Measurements from ENCODE around the gene HES7.

The HES7 gene

DNA sequence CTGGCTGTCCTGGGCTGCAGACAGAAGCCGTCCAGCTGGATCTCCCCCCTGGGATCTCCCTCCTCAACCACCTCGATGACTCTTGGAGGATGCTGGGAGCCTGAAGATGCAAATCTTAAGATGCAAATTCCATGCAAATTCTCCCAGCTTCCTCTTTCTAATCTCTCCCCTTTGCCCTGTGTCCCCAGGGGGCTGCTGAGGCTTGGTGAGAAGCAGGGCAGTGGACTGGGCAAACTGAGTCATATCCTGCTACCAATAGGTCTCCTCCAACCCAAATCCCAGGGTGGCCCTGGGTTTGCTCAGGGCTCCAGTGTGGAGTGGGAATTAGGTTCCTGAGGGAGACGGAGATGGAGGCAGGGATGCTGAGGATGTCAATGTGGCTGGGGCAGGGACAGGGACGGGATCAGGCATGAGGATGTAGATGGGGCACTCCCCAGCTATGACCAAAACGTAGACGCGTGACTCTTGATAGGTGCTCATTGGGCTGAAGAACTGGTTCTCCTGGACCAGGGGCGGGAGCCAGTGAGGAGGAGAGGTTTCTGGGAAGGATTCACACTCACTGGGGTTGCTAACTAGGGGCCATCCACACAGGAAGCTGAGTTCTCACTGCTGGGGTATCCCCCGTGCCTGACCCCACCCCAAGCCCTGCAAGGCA lies 32.7 kb downstream of the HES7 start:
- H3K4me2 ChIP-seq (ENCODE audit: low read depth, low read length): no peak overlapping the region
- H3K4me1 ChIP-seq (ENCODE audit: low read length): no peaks in the 10 kb centered on the region
- no peak overlapping the region for H3K27ac ChIP-seq (ENCODE audit: low read length)
- H3K9me2 ChIP-seq (replicated peaks; ENCODE audit: insufficient read depth, low read length): no peaks in the 10 kb centered on the region
- no peaks in the 10 kb centered on the region for H3F3A ChIP-seq (ENCODE audit: insufficient read depth, low read length)
- no peak for TF ChIP-seq EZH2phosphoT487 (IDR thresholded peaks at IDR 0.05; ENCODE audit: low read length)
- no peak for TF ChIP-seq EZH2 (optimal IDR thresholded peaks at IDR 0.05; ENCODE audit: low read depth, low read length)
- TF ChIP-seq, protein P1, sequence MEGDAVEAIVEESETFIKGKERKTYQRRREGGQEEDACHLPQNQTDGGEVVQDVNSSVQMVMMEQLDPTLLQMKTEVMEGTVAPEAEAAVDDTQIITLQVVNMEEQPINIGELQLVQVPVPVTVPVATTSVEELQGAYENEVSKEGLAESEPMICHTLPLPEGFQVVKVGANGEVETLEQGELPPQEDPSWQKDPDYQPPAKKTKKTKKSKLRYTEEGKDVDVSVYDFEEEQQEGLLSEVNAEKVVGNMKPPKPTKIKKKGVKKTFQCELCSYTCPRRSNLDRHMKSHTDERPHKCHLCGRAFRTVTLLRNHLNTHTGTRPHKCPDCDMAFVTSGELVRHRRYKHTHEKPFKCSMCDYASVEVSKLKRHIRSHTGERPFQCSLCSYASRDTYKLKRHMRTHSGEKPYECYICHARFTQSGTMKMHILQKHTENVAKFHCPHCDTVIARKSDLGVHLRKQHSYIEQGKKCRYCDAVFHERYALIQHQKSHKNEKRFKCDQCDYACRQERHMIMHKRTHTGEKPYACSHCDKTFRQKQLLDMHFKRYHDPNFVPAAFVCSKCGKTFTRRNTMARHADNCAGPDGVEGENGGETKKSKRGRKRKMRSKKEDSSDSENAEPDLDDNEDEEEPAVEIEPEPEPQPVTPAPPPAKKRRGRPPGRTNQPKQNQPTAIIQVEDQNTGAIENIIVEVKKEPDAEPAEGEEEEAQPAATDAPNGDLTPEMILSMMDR (IDR thresholded peaks at IDR 0.05; ENCODE audit: low read length): no peak
- no peak overlapping the region for H2AFZ ChIP-seq (ENCODE audit: low read length)
- DNase-seq: no peak
- no peaks in the 10 kb centered on the region for H3K9me3 ChIP-seq (replicated peaks; ENCODE audit: insufficient read depth, low read length)
- no peaks in the 10 kb centered on the region for H3K79me2 ChIP-seq (ENCODE audit: low read length)
- no peak overlapping the region for H3K4me3 ChIP-seq (ENCODE audit: low read length)
- no peak overlapping the region for H3K9ac ChIP-seq (ENCODE audit: low read length)
- no peaks in the 10 kb centered on the region for H3K36me3 ChIP-seq (replicated peaks; ENCODE audit: insufficient read depth, low read length)
- no peaks in the 10 kb centered on the region for H4K20me1 ChIP-seq (ENCODE audit: insufficient read depth, low read length)
- H3K27me3 ChIP-seq (replicated peaks; ENCODE audit: insufficient read depth, low read length): peaks cover 95% of the 10 kb centered on the region

DNA sequence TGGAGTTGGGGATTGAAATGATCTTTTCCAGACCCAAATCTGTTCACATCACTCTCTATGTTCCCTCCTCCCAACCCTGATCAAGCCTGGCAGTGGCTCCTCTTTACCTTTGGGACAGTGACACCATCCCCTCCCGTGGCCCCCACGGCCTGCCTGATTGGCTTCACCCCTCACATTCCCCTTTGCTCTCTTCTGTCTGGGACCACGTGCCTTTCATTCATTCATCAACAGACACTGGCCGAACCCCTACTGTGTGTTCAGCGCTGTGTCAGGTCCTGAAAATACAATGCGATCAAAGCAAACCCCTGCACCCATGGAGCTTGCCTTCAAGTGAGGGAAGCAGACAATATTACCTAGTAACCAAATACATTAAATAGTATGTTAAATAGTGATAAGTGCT lies 34.2 kb downstream of the HES7 start:
- TF ChIP-seq EZH2 (optimal IDR thresholded peaks at IDR 0.05; ENCODE audit: low read depth, low read length): no peak
- TF ChIP-seq, protein P1 (IDR thresholded peaks at IDR 0.05; ENCODE audit: low read length): no peak
- H3K27me3 ChIP-seq (replicated peaks; ENCODE audit: insufficient read depth, low read length): peaks cover 95% of the 10 kb centered on the region
- no peak for DNase-seq
- H3K36me3 ChIP-seq (replicated peaks; ENCODE audit: insufficient read depth, low read length): no peaks in the 10 kb centered on the region
- H3K9ac ChIP-seq (ENCODE audit: low read length): no peak overlapping the region
- no peak overlapping the region for H2AFZ ChIP-seq (ENCODE audit: low read length)
- no peaks in the 10 kb centered on the region for H3K79me2 ChIP-seq (ENCODE audit: low read length)
- no peaks in the 10 kb centered on the region for H3K4me1 ChIP-seq (ENCODE audit: low read length)
- no peaks in the 10 kb centered on the region for H3F3A ChIP-seq (ENCODE audit: insufficient read depth, low read length)
- no peaks in the 10 kb centered on the region for H4K20me1 ChIP-seq (ENCODE audit: insufficient read depth, low read length)
- H3K4me2 ChIP-seq (ENCODE audit: low read depth, low read length): no peak overlapping the region
- no peaks in the 10 kb centered on the region for H3K9me3 ChIP-seq (replicated peaks; ENCODE audit: insufficient read depth, low read length)
- H3K27ac ChIP-seq (ENCODE audit: low read length): no peak overlapping the region
- no peak overlapping the region for H3K4me3 ChIP-seq (ENCODE audit: low read length)
- no peaks in the 10 kb centered on the region for H3K9me2 ChIP-seq (replicated peaks; ENCODE audit: insufficient read depth, low read length)

GRCh38 chr17:8087952-8088230 lies 36.0 kb downstream of the HES7 start:
- H3K4me2 ChIP-seq (ENCODE audit: low read depth, low read length): no peak overlapping the region
- H3K4me1 ChIP-seq (ENCODE audit: low read length): no peaks in the 10 kb centered on the region
- DNase-seq: no peak
- peaks cover 98% of the 10 kb centered on the region for H3K27me3 ChIP-seq (replicated peaks; ENCODE audit: insufficient read depth, low read length)
- no peak overlapping the region for H3K9ac ChIP-seq (ENCODE audit: low read length)
- H3K36me3 ChIP-seq (replicated peaks; ENCODE audit: insufficient read depth, low read length): no peaks in the 10 kb centered on the region
- no peak overlapping the region for H3K27ac ChIP-seq (ENCODE audit: low read length)
- H2AFZ ChIP-seq (ENCODE audit: low read length): no peak overlapping the region
- no peaks in the 10 kb centered on the region for H3K9me2 ChIP-seq (replicated peaks; ENCODE audit: insufficient read depth, low read length)
- no peak overlapping the region for H3K4me3 ChIP-seq (ENCODE audit: low read length)
- H3K9me3 ChIP-seq (replicated peaks; ENCODE audit: insufficient read depth, low read length): no peaks in the 10 kb centered on the region
- TF ChIP-seq EZH2 (optimal IDR thresholded peaks at IDR 0.05; ENCODE audit: low read depth, low read length): no peak
- TF ChIP-seq, protein P1 (IDR thresholded peaks at IDR 0.05; ENCODE audit: low read length): no peak
- no peak for TF ChIP-seq EZH2phosphoT487 (IDR thresholded peaks at IDR 0.05; ENCODE audit: low read length)
- H4K20me1 ChIP-seq (ENCODE audit: insufficient read depth, low read length): no peaks in the 10 kb centered on the region
- H3F3A ChIP-seq (ENCODE audit: insufficient read depth, low read length): no peaks in the 10 kb centered on the region
- no peaks in the 10 kb centered on the region for H3K79me2 ChIP-seq (ENCODE audit: low read length)

Data from MM.1S (cell line).